CD1c-positive myeloid dendritic cell (primary cell): ENCODE data around the gene CREB5.
"Not testable (repeated sequence)": the region's sequence is repeated elsewhere in the genome, so short reads cannot be mapped to it uniquely, and the experiment has no call there.

Experiments used
- DNase-seq: peaks from one replicate; pipeline ENCODE4 v3.0.0-alpha.2; 2016; ENCODE audit errors: extremely low spot score

CREB5 gene

DNA sequence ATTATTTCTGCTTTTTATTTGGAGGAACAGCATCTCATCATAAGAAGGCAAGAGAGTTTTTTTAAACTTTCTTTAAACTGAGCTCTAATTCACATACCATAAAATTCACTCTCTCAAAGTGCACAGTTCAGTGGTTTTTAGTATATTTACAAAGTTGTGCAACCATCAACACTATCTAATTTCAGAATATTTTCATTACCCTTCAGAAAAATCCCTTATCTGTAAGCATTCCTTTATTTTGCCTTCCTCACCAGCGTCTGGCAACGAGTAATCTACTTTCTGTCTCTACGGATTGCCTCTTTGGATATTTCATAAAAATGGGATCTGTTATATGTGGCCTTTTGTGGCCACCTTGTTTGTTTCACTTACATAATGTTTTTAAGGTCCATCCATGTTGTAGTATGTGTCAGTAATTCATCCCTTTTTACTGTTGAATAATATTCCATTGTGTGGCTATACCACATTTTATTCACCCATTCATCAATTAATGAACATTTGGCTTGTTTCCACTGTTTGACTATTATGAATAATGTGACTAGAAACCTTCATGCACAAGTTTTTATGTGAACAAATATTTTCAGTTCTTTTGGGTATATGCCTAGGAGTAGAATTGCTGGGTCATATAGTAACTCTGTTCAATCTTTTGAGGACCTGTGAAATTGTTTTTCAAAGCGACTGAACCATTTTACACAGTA lies 364.3 kb downstream of the CREB5 start:
- DNase-seq = no peak

DNA sequence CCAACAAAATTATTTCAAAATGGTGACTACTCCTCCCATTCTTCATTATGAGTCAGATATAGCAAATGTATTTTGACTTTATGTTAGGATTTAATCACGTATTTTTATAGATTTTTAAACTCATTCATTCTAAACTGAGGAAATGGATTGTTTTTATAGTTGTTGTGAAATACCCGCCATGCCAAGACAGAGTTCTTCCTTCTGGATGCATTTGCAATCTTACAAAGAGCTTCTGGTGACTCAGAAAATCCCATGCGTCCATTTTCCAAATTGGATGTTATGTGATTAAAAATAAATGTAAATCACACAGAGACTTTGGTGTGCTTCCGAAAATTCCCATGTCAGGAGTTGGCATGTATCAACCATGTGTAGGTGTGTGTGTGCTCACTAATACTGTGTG lies 366.5 kb downstream of the CREB5 start:
- peak; percentile 45 for DNase-seq

DNA sequence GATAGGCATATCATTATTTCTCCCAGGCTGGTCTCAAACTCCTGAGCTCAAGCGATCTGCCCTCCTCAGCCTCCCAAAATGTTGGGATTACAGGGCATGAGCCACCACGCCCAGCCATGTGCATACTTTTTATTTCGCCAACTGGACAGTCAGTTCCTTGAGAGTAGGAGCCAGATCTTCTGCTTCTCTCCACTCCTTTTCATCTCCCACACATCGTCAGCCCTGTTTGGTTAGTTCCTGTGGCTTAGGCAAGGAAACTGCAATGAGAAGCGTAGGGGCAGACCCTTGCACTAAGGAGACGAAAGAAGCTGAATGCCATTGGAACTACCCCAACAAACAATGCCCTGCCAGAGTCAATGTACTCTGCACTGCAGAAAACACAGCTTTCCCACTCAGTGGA lies 367.6 kb downstream of the CREB5 start:
- DNase-seq = peak; percentile 29

DNA sequence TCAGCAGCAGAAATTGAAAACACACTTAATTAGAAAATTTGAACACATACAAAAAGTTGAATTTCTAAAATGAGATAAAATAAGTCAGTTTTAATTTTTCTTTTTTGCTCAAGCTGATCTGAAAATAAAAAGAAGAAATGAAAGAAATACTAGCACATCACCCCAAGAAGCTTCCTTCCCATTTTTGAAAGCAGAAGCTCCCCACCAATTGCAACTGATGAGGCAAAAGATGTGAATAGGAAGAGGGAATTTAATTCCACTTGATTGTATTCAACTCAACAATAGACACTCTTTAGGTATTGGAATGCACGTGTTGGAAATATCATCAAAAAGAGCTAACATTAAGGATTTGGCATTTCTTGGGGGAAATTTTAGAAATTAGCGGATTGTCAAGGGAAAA lies 370.0 kb downstream of the CREB5 start:
- peak; percentile 65 for DNase-seq

DNA sequence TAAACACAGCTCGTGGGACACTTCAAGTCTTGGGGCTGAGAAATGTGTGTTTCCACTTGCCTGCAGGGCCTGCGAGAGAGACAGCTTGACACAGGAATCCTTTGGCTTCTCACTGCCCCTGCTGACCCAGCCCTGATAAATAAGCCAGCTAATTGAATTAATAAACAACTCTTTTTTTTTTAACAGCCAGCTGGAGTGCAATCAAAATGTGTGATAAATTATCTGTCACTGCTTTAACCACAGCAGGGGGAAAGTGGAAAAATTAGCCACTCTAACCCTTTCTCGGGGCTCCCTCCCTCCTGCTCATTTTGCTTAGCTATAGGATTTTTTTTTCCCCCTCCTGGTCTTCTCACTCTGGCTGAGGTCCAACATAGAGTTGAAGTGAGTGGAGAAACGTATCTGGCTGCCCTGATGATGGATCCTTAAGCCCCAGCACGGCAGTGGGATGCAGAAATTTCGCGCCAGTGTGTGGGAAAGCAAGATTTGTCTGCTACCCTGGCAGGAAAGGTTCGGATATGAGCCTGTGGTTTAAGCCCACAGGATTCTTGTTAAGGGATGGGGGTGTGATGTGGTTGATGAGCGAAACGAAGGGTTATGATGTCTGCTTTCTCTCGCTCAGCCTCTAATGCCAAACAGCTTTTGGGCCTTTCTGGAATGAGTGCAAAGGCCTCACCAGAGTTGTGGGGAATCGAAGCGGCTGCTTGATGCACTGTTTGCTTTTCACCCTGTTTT lies 372.0 kb downstream of the CREB5 start:
- DNase-seq = peak; percentile 19

DNA sequence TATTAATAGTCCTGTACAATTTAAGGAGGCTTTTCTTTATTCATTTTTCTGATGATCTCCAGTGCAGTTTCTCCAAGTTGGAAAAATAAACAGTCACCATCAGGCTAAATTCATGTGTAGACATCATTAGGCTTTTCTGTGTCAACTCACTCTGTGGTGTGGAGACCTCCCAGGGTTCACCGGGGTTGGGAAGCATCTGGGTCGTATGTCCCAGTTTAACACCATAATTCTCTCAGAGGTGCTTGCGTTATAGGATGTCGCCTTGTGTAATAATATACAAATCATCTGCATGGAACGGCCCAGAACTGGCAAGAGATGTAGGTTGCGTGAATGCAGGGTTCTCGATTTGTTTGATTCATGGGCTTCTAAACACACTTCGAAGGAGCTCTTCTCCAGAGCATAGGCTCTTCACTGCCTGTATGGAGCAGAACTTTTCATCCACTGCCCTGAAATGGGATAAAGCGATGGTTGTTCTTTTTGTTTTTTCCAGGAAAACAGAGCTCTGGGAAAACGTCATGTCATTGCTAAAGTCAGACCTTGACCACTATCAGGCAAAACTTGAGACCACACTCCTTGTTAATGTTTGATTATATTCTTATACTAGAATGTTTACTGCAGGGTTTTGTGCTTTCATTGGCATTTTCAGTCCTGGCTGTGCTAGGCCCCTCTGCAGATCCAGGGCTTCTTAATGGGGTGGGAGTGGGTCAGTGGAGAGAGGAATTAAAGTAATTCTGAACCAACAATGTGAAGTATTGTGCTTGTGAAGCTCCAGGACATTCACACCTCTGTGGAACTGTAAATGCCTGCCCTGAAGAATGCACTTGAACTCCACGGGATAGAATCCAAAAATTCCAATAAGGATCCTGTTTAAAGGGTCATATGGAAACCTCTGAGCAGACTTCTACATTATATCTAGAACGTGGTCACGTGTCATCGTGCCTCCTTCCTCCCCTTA lies 373.0 kb downstream of the CREB5 start:
- DNase-seq = no peak

DNA sequence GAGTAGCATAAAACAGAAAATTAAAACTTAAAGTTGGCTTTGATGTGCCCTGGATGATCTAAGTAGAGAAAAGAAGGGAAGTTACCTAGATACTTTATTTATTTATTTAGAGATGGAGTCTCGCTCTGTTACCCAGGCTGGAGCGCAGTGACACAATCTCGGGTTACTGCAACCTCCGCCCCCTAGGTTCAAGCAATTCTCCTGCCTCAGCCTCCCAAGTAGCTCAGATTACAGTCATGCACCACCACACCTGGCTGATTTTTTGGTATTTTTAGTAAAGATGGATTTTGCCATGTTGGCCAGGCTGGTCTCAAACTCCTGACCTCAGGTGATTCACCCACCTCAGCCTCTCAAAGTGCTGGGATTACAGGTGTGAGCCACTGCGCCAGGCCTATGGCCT lies 373.8 kb downstream of the CREB5 start:
- DNase-seq = not testable (repeated sequence)

DNA sequence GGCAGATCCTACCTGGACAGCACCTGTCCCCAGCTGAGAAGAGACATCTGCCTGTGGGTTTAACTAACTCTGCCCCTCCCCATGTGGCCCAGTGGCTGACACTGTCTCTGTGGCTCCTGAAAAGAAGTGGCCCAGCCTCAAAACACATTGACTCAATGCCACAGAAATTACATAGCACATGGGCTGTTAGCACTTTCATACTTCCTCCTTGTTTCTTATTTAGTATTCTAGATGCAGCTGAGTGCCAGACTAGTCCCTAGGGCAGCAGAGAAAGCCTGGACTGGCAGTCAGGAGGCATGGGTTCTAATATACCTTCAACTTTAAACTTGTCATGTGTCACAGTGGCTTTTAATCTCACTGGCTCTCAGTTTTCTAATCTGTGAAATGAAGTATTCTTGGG lies 374.8 kb downstream of the CREB5 start:
- DNase-seq = peak; percentile 20

DNA sequence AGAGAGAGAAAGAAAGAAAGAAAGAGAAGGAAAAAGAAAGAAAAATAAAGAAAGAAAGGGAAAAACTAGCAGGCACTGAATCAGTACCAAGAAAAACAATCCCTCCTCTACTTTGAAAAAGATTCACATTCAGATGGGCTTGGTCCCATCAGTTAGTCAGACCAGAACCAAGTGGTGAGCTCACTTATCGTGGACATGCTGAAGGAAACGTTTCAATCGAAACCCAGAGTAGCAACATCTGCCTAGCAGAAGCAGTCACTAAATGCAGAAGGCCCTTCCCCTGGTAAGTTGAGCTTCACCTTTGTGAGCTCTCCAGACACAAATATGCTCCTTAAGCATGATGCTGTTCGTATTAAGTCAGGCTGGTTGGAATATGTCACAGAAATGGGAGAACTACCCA lies 378.1 kb downstream of the CREB5 start:
- DNase-seq = no peak

DNA sequence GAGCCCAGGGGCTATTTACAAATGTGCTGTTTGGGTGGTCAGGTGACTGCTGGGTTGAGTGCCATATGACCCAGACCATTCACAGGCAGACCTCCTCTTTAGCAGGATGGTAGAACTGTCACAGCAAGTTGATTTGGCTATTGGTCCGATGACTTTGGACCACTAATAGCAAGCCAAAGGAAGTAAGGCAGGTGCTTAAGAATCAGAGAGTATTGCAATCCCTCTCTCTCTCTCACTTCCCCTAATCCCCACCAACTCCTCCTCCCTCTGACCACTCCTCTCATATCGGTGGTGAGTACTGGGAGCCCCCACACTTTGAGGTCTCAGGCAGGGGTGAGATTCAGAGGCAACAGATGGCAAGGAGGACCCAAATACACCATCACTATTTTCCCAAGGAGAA lies 380.5 kb downstream of the CREB5 start:
- DNase-seq = no peak

DNA sequence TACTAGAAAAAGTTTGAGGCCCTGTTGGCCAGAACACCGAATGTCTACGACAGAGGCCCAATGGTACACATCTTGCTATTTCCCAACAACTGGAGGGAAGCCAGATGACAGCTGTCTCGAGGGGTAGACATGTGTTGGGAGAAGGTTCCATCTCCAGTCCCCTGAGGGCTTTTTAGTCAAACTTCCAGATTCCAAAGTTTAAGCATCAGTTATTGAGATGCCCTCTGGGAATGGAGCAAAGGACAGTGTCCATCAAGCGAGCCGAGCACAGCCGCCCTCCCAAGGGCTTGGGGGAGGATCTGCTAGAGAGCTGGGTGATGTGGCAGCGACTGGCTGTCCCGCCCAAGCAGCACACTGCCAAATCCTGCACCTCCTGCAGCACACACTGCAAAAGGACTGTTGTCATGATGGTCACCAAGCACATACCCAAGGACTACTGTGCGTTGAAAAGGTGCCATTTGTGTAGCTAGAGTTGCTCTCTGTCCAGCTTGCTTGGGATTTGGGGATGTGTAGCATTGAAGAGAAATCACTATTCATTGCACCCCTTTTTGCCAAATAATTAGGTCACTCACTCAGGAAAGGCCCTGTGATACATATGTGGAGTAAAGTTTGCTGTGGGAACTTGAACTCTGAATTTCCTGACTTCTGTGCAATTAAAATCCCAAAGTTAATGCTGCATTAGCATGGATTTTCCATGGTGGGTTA lies 381.2 kb downstream of the CREB5 start:
- DNase-seq = no peak

DNA sequence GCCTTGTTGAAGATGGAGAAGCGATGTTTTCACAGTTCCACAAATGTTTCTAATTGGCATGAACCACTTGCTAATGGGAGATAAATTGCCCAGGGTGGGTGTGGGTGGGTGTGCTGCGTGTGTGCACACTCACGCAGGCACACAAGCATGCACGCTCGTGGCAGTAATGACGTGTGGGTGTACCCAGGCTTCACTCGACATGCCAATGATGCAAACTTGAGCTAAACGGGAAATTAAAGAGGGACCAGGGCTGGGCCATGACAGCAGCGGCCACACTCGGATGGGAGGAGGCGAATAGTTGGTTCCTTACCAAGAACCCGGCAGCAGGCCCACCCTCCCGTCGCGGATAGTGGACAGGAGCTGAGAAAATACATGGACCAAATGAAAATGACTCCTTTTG lies 386.0 kb downstream of the CREB5 start:
- no peak for DNase-seq

DNA sequence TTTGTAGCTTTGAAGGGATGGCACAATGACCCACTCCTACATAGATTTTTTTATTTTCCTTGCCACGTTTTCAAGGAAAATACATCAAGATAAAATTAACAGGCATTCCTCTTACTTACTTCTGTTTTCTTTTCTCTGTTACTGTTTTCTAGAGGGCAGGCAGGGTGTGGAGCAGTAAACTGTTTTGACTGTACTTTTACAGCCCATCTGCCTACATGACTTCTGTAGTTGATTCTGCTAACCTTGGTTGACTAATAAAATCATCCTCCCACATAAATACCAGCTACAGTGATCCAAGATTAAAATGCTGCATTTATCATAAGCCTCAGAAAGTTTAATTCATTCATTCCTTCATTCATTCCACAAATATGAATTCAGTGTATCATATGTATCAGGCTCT lies 387.3 kb downstream of the CREB5 start:
- DNase-seq = peak; percentile 49

DNA sequence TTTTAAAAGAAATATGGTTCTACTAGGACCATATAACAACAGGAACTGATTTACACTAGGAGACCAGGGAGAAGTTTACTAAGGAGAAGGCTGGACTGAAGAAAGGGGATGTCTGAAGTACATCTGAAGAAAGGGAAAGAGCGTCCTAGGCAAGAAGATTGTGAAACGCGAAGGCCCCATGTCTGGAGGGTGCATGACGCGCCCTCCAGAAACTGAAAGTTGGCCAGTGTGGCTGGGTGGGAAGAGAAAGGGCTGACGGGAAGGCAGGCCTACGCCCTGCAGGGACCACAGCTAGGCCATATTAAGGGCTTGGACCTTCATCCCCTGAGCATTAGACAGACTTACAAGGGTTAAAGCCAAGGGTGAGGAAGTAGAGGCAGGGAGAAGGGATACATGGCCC lies 387.8 kb downstream of the CREB5 start:
- peak; percentile 86 for DNase-seq

DNA sequence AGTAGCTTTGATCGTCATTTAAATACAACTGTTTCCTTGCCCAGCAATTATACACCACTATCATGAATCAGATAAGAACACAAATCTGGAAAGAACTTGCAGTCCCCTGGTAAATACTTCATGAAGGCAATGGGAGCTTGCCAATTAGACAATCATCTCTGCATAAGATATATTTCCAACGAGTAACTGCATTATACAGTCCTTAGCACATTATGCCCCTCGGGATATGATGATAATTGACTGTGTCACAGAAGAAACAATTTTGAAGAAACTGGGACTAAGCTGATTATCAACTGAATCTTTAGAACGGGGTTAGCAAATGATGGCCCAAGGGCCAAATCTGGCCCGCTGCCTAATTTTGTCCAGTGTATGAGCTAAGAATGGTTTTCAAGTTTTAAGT lies 390.1 kb downstream of the CREB5 start:
- DNase-seq = no peak

DNA sequence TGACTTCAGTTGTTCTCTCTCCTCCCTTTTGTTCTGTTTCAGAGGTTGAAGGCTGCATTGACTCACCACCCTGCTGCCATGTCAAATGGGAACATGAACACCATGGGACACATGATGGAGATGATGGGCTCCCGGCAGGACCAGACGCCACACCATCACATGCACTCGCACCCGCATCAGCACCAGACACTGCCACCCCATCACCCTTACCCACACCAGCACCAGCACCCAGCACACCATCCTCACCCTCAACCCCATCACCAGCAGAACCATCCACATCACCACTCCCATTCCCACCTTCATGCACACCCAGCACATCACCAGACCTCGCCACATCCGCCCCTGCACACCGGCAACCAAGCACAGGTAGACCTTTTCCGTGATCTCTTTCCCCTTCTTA lies 391.8 kb downstream of the CREB5 start:
- DNase-seq = no peak

DNA sequence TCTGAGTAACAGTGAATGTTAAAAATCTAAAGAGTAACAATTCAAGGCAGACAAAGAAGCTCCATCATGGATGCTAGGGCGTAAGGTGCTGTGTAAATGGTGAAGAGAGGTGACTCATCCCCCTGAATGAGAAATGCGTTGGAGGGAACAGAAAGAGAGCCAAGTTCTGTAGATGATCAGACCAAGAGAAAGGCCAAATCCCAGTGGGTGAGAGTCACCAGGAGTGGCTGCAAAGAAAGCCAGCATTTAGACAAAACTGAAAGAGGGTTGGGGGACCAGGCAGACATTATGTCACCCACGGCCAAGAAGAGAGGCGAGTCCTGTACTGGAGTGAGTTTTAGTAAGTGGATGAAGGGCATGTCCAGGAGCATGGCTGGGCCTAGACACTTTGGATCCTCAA lies 392.7 kb downstream of the CREB5 start:
- no peak for DNase-seq

DNA sequence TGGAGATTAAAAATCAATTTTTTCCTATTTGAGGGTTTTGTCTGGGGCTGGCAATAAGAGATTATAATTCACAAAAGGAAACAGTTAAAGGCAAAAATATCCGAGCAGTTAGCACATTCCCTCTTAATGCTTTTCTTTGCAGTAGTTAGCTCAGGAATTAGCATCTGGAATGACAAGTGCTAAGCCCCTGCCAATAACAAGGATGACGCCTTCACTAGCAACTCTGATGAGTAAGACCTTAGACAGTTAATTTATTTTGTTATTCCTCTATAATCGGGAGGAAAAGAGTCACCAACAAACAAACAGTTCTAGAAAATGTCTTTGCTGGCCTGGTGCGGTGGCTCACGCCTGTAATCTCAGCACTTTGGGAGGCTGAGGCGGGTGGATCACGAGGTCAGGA lies 394.5 kb downstream of the CREB5 start:
- no peak for DNase-seq

DNA sequence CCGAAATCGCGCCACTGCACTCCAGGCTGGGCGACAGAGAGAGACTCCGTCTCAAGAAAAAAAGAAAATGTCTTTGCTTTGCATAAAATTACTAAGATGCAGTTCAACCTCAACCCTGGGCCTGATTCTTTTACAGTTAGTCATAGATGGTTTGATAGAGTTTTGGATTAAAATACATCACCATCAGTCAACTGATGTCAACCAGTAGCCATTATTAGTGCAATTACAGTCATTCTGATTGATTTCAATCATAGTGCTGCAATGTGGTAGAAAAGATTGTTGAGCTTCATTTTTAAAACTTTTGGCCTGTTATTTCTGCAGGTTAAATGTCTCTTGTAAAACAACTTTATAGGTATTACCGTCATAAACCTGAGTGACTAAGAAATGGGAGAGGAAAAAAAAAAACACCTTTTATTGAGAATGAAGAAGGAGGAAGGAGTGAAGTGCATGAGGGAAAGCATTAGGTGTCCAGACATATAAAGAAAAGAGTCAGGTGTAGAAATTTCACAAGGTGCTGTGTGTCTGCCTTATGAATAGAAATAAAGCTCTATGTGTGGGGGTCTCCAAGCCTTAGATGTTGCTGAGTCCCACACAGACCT lies 395.2 kb downstream of the CREB5 start:
- DNase-seq = no peak

DNA sequence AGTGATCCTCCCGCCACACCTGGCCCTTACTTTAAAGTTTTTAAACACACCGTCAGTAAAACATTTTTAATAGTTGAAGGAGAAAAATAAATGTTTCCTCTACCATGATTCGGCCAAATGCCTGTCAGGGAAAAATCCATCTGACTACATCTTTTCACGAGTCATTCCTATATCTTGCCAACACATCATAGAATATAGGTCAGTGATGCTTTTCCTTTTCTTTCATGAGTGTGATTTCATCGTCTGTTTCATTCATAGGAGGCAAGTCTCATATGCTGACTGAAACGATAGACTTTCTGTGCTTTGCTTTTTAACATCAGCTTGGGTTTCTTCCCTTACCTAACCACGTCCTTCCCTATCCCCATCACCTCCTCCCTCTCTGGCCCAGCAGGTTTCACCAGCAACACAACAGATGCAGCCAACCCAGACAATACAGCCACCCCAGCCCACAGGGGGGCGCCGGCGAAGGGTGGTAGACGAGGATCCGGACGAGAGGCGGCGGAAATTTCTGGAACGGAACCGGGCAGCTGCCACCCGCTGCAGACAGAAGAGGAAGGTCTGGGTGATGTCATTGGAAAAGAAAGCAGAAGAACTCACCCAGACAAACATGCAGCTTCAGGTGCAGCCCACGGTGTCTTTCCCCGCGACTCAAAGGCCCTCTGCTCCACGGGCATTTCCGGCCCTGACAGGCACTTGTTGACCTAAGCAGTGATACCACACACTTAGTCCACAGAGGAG lies 396.6 kb downstream of the CREB5 start:
- peak; percentile 9 for DNase-seq

DNA sequence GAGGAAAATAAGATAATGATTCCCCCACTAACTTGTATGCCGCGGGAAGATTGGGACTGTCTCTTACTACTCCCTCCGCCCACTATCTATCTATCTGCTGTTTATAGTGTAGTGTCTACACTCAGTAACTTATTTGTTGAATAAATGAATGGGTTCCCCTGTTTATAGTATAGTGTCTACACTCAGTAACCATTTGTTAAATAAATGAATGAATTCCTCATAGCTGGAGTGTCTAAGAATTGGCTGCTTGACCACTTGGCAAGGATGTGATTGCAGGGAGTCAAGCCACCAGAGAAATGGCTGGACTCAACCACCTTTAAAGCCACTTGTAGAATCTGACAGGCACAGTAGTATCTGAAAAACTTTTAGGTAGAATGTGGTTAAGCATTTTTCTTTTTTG lies 398.7 kb downstream of the CREB5 start:
- DNase-seq = no peak
